Activated CD8-positive, alpha-beta memory T cell treated with anti-CD3 and anti-CD28 coated beads for 48 hours (primary cell): ENCODE results near the gene HNRNPLL.

Experiments
- DNase-seq, 3 experiments: peaks; one replicate each; pipeline ENCODE4 v3.0.0-alpha.2; 2020; ENCODE audit warnings: low read depth in 2 of 3, low spot score in 2 of 3

HNRNPLL gene

DNA sequence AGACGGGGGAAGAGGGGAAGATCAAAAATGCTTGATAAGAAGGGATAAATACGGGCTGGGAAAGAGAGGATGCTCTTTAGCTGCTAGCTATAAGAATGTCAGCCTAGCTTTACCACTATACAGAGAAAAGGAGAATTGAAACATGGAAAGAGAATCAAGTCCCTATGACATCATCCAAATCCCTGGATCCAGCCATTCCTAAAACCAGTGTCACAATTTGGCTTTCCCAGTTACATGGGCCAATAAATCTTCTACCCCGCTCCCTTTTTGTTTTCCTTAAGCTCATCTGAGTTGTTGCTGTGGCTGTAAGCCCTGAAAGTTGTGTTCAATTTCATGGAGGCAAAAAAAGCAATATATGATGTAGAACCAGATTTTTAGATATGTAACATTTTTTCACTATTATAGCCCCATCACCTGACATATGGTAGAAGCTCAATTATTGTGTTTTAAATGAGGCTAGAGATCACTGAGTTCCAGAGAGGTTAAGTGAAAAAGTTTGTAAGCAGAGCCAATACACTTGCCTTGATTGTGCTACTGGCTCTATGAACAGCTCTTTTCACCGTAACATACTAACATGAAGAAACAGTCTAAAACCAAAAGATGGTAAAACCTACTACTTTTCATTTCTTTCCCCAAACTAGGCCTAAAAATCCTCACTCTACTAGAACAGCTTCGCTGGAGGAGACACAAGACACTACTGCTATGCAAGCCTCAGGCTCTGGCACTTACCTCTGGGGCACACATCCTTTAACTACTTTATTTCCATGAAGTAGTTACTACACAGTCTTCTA is 4.3 kb downstream of the HNRNPLL start:
- DNase-seq: no peak

- no peak for DNase-seq
These were observed 5.6 kb downstream of the HNRNPLL start for GRCh38 chr2:38597115-38597514.

GRCh38 chr2:38596229-38596628 is 6.5 kb downstream of the HNRNPLL start:
- no peak for DNase-seq

- DNase-seq: no peak
These were observed 9.8 kb downstream of the HNRNPLL start for GRCh38 chr2:38592951-38593350.

- no peak for DNase-seq
These were observed 11.6 kb downstream of the HNRNPLL start for GRCh38 chr2:38591152-38591551.

- no peak for DNase-seq
These were observed 12.7 kb downstream of the HNRNPLL start for GRCh38 chr2:38590053-38590452.

DNA sequence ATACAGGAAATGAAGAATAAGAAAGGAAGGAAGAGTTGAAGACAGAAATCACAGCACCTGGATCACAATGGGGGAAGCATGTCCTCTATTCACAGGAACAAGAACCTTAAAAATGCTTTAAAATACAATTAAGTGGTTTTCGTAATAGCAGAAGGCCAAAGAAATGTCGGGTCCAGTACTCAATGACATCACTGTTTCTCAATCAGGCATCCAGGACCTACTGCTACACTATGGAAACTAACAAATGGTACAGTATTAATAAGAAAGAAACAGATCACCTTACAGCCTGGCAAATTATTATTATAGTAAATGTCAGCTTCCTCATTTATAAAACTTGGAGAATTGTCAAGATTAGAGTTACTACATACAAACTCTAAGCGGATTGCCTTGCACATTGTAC is 15.8 kb downstream of the HNRNPLL start:
- no peak for DNase-seq

DNA sequence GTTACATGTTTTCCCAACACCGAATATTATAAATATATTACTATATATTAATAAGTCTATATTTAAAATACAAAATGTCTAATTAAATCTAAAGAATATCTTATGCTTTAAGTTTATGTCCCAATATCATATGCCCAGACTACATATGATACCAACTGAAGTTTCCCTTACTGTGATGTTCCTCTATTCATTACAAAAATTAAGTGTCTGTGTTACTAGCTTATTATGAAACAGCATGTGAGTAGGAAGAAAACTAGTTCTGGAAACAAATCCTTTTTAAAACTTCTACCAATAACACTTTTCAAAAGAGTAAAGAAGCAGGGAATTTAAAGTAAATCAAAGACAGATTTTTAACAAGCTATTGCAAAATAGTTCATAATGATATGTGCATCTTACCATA is 17.8 kb downstream of the HNRNPLL start:
- no peak for DNase-seq

DNA sequence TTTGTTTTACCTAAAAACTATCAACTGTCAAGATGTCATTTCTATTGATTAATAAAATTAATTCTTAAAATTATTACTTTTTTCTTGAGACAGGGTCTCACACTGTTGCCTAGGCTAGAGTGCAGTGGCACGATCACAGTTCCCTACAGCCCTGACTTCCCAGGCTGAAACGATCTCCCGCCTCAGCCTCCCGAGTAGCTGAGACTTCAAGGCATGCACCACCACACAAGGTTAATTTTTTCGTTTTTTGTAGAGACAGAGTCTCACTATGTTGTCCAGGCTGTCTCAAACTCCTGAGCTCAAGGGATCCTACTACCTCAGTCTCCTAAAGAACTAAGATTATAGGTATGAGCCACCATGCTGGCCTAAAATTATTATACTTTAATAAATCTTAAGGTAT is 18.7 kb downstream of the HNRNPLL start:
- DNase-seq: no peak

DNA sequence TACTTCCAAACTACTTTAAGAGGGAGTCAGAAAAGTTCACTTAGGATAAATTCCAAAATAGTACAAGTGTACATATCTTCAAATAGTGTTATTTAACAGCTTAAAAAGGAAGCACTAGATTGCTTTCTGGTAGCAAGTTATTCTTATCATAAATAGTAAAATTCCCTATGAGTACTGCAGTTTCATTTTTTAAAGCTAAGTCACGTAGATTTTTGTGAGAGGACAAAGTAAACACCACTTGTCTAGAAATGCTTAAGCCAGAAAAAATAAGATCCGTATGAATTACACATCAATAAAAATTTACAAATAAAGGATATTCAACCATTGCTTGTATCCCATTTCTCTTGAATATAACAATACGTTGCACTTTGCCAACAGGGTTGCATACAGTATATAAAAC is 19.2 kb downstream of the HNRNPLL start:
- no peak for DNase-seq

DNA sequence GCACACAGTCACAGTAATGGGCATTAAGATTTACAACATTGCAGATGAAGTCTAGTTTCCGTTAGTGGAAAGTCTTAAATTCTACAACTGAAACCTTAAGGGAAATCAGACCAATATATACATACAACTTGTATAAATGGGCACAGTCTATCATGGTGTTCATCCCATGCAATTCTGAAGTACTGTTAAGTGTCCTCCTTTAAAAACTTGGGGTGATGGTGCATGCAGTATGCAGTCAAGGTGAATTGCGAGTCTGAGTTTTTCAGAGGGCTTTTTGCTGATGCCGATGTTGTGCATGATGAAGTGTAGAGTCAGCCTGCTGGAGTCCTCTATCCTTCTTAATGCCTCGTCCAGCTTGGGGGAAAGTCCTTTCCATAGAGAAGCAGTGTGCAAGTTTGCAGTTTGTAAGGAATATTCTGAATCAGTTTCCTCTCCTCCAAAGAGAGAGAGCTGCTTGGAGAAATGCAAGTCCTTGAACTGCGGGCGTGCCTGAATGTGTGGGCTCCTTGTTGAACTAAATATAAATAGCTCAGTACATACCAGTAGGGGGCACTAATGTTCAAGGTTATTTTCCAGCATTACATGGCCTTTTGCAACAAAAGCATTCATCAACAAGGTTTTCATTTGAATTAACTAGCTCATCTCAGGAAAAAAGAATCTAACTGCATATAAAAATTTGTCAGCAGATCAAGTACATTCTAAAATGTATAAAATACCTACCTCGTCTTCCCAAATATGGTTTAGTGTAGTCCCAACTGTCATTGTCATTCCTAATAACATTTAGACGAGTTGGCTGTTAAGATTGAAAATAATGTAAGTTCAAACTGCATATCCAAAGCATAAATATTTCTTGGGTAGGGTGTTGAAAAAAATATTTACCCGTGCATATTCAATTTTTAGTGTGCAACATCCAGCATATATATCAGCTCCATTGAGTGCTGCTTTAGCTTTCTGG is 21.3 kb downstream of the HNRNPLL start:
- no peak for DNase-seq

GRCh38 chr2:38580115-38580636 is 22.6 kb downstream of the HNRNPLL start:
- no peak for DNase-seq

DNA sequence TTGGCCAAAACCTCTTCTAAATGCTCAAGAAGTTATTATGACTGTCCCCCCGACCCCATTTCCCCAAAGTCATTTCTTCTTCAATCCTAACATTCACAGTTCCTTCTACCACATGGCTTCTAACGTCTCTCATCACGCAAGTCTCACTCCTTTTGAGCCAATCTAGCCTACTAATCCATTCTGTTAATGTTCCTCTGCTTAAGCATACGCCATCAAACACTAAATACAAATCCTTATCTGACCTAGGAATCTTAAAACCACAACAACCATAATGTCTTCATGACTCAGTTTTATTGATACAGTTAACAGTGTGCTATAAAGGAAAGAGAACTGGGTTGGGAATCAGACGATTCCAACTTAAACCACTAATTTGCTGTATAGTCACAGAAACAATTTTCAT is 23.9 kb downstream of the HNRNPLL start:
- DNase-seq: no peak

DNA sequence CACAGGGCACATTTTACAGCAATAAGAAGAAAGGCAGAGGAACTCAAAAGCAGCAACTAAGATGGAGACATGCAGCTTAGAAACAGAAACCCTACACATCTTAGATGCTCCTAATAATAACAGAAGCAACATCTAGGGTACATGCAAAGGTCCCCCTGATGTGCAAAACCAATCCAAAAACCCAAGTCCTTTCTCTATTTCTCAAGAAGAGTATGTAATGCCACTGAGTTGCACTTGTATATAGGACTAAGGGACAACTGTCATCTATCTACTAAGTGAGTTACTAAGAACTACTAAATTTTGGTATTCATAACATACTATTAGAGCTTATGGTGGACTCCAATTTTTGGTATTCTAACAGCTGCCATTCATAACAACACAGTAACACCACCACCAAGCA is 28.4 kb downstream of the HNRNPLL start:
- DNase-seq: no peak

DNA sequence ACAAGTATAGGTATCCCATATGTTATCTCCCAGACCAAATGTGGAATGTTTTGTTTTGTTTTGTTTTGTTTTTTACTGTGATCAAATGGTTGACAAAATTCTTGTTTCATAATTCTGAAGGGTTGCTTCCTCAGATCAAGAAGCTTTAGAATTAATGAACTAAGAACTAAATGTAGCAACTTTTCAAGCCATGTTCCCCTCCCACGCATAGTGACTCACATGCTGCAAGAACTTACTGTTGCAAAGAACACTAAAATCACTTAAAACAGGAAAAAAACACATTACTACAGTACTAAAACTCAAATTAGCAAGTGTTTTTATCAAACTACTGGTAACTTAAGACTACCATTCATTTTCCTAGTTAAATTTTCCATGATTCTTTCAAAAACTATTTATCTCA is 30.6 kb downstream of the HNRNPLL start:
- DNase-seq: no peak

DNA sequence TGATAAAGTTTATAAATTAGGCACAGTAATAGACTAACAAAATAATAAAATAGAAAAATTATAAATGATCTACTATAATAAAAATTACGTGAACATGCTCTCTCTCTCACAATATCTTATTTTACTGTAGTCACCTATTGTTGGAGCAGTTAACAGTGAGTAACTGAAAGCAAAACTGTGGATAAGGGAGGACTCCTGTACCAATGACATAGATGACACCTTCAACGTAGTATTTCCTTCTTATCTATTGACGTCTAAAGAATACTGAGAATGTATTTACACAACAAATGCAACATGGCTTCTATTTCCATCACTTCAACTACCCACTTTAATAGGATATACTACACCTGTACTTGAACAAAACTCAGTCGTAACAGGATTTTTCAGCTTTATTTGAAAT is 31.5 kb downstream of the HNRNPLL start:
- DNase-seq: no peak

DNA sequence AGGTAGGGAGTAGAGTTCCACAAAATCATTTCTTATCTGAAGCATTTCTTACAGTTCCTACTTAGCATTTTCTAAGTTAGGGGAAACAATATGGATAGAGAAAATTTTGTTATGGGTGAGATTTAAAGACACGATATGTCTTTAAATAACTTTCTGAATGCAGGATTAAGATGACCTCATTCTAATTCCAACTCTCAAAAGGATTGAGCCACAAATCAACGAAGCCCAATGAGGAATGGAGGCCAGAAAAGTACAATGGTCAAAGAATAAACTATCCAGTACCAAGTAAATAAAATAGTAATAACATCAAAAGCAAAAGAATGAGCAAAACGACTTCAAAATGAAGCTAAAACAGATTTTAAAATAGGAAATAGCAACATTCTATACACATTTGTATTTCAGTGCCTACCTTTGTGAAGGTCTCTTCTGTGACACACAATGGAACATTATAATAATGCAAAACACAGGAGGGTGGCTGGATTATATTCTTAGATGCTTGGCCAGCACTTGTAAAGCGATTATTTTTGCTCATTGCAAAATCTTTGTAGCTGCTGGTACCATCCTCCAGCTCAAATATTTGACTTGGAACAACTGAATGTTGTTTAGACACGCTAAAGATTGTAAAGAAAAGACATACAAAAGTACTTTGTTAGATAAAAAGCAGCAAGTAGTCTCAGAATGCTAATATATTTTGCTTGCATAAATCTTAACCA is 33.8 kb downstream of the HNRNPLL start:
- DNase-seq: no peak

DNA sequence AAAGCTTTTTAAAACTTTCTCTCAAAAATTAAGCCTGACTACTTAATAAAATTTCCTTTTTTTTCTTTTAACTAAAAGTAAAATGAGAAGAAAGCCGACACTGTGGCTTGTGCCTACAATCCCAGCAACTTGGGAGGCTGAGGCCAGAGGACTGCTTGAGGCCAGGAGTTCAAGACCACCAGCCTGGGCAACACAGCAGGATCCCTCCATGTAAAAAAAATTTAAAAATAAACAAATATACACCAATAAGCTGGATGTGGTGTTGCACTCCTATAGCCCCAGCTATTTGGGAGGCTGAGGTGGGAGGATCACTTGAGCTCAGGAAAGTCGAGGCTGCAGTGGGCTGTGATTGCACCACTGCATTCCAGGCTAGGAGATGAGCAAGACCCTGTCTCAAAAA is 37.4 kb downstream of the HNRNPLL start:
- DNase-seq: no peak

DNA sequence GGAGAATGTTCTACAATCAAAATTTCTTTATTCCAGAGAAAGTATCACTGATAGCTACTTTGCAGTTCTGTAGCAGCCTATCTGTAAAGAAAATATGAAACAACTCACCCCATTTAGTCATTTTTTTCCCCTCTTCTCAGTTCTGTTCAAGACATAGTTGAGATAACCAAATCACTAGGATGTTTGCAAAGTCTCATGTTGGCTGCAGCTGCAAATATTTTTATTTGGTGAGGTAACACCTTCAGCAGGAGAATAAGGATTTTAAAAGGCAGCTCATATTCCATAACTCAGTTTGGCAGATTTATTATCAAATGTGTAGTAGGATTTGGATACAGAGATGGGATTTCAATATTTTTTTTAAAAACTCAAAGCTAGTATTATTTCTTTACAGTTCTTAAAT is 41.0 kb downstream of the HNRNPLL start:
- no peak for DNase-seq

GRCh38 chr2:38560092-38560491 is 42.6 kb downstream of the HNRNPLL start:
- DNase-seq: no peak

- DNase-seq: no peak
These were observed 44.7 kb downstream of the HNRNPLL start for GRCh38 chr2:38557981-38558380.
